GM12878 (cell line): ENCODE results near the gene LMTK3. TPM values are rescaled to one million over a fixed set of nuclear protein-coding genes. Genes with fewer than 3 reads are reported as not detected.

Experiments used
- ATAC-seq: fragments of 200-7000 bp; cut with Tn5 transposase; 3 replicates; pipeline ENCODE4 v1.9.1; 2020; ENCODE audit warnings: mild to moderate bottlenecking, moderate library complexity
- BruUV-seq: library from RNA; stranded (reverse); fragments of 400-500 nt; replicated peaks from 2 replicates; lab custom pipeline; 2021; lab: Mats Ljungman, UMichigan
- CTCF ChIA-PET: fragments of 300-600 bp; sonication (Branson Sonifier 250); formaldehyde crosslinking; extraction: SDS; loops from one replicate; lab custom pipeline; 2021; ENCODE audit warnings: inconsistent platforms; lab: Yijun Ruan, JAX
- POLR2A ChIA-PET: fragments of 350-600 bp; formaldehyde crosslinking; extraction: SDS; loops from one replicate; lab custom pipeline; 2021; ENCODE audit warnings: inconsistent platforms; lab: Charles Lee
- RAD21 ChIA-PET: fragments of 300-600 bp; sonication (Branson Sonifier 250); formaldehyde crosslinking; loops from one replicate; lab custom pipeline; 2023; ENCODE audit warnings: antibody characterized with exemption; ENCODE audit not compliant: unreplicated experiment; lab: Charles Lee
- SMC1A ChIA-PET: fragments of 300-600 bp; sonication (Branson Sonifier 250); formaldehyde crosslinking; loops from one replicate; lab custom pipeline; 2023; ENCODE audit not compliant: unreplicated experiment, uncharacterized antibody; lab: Charles Lee
- DNase-seq: peaks from one replicate; pipeline ENCODE4 v3.0.0-alpha.2; 2011; ENCODE audit warnings: low read depth, low spot score
- FAIRE-seq: peaks from 3 replicates; lab custom pipeline; 2011; peaks lifted over from hg19 to GRCh38; lab: Jason Lieb, UNC
- H2AFZ ChIP-seq: 2 replicates; pipeline ENCODE4 v1.6.0; 2011; ENCODE audit warnings: low read depth, low read length, control low read depth; ENCODE audit not compliant: control insufficient read depth
- H3K27ac ChIP-seq: 2 replicates; pipeline ENCODE4 v1.5.1; 2011; ENCODE audit warnings: control low read depth; ENCODE audit not compliant: control insufficient read depth, insufficient read depth
- H3K27me3 ChIP-seq, 2 experiments: replicated peaks in 1 of 2; 2 replicates each; pipeline versions ENCODE4 v1.6.0 to v1.6.1; 2011; ENCODE audit warnings: low read length in 1 of 2; ENCODE audit not compliant: control insufficient read depth in 2 of 2, insufficient read depth in 2 of 2
- H3K36me3 ChIP-seq, 2 experiments: 2 replicates each; pipeline ENCODE4 v1.5.1; 2011; ENCODE audit warnings: low read length in 1 of 2; ENCODE audit not compliant: control insufficient read depth in 2 of 2, insufficient read depth in 2 of 2
- H3K4me1 ChIP-seq: 2 replicates; pipeline ENCODE4 v1.6.1; 2011; ENCODE audit warnings: mild to moderate bottlenecking, low read length, moderate library complexity, mixed read lengths; ENCODE audit not compliant: control insufficient read depth, insufficient read depth
- H3K4me2 ChIP-seq: 2 replicates; pipeline ENCODE4 v1.6.0; 2011; ENCODE audit warnings: control low read depth; ENCODE audit not compliant: control insufficient read depth, insufficient read depth
- H3K4me3 ChIP-seq: fragments of 200-600 bp; sonication (generic); 2 replicates; pipeline ENCODE4 v1.5.1; 2016
- H3K79me2 ChIP-seq: 2 replicates; pipeline ENCODE4 v1.6.0; 2011; ENCODE audit warnings: low read length; ENCODE audit not compliant: control insufficient read depth, insufficient read depth
- H3K9ac ChIP-seq: 2 replicates; pipeline ENCODE4 v1.8.0; 2011; ENCODE audit warnings: low read length, control low read depth, mixed read lengths; ENCODE audit not compliant: control insufficient read depth, insufficient read depth
- H3K9me3 ChIP-seq: replicated peaks from 3 replicates; pipeline ENCODE4 v1.5.1; 2011; ENCODE audit warnings: mild to moderate bottlenecking, low read length; ENCODE audit not compliant: control insufficient read depth, insufficient read depth
- H4K20me1 ChIP-seq: 2 replicates; pipeline ENCODE4 v1.6.0; 2011; ENCODE audit not compliant: control insufficient read depth, insufficient read depth
- BCL11A ChIP-seq: IDR thresholded peaks from 2 replicates; pipeline ENCODE4 v1.6.1; 2011; ENCODE audit warnings: low read depth, low read length
- CBX5 ChIP-seq: sonication (generic); IDR thresholded peaks from 2 replicates; pipeline ENCODE4 v1.6.1; 2016; ENCODE audit warnings: low read depth, moderate library complexity, mild to moderate bottlenecking, inconsistent platforms
- MTA3 ChIP-seq: IDR thresholded peaks from 2 replicates; pipeline ENCODE4 v1.6.1; 2012; ENCODE audit warnings: low read length, inconsistent platforms, borderline replicate concordance
- MYB ChIP-seq: fragments of 150-350 bp; IDR thresholded peaks from 2 replicates; pipeline ENCODE4 v1.6.1; 2014; ENCODE audit warnings: mild to moderate bottlenecking, low read depth, low read length, borderline replicate concordance
- NBN ChIP-seq: fragments of 450-650 bp; IDR thresholded peaks from 2 replicates; pipeline ENCODE4 v1.6.1; 2016
- NFYB ChIP-seq: IDR thresholded peaks from 2 replicates; pipeline ENCODE4 v1.6.1; 2011; ENCODE audit warnings: low read depth, mild to moderate bottlenecking, low read length, improper control_type of control experiment, moderate library complexity; ENCODE audit not compliant: insufficient read depth
- NR2F1 ChIP-seq: fragments of 450-650 bp; conservative IDR thresholded peaks from 2 replicates; pipeline ENCODE4 v1.6.1; 2017; ENCODE audit warnings: mild to moderate bottlenecking
- PML ChIP-seq: IDR thresholded peaks from 2 replicates; pipeline ENCODE4 v1.6.1; 2012; ENCODE audit warnings: low read length, inconsistent platforms
- POLR2AphosphoS2 ChIP-seq: IDR thresholded peaks from 2 replicates; pipeline ENCODE4 v1.6.1; 2011; ENCODE audit warnings: low read depth, mild to moderate bottlenecking, low read length, improper control_type of control experiment, moderate library complexity
- RFX5 ChIP-seq: IDR thresholded peaks from 2 replicates; pipeline ENCODE4 v1.6.1; 2011; ENCODE audit warnings: low read depth, low read length, improper control_type of control experiment
- SREBF1 ChIP-seq: IDR thresholded peaks from 2 replicates; pipeline ENCODE4 v1.6.1; 2012; ENCODE audit warnings: mild to moderate bottlenecking, low read length
- WRNIP1 ChIP-seq: IDR thresholded peaks from 2 replicates; pipeline ENCODE4 v1.6.1; 2011; ENCODE audit warnings: low read depth, low read length, improper control_type of control experiment, borderline replicate concordance
- YBX1 ChIP-seq: fragments of 450-650 bp; IDR thresholded peaks from 2 replicates; pipeline ENCODE4 v1.6.1; 2016; ENCODE audit warnings: antibody characterized with exemption
- ZNF384 ChIP-seq: IDR thresholded peaks from 2 replicates; pipeline ENCODE4 v1.6.1; 2012; ENCODE audit warnings: low read depth, mild to moderate bottlenecking, low read length, improper control_type of control experiment, borderline replicate concordance
- WGBS: methylation state at CpG from one replicate; pipeline ENCODE4 v1.1.6; 2016; ENCODE audit warnings: low lambda C conversion rate; ENCODE audit not compliant: insufficient replicate concordance, insufficient coverage; ENCODE audit errors: missing lambda C conversion rate; 5-methylcytosine and 5-hydroxymethylcytosine counted together
- in situ Hi-C: fragments of 300-500 bp; cut with MboI; formaldehyde crosslinking; loops from 9 replicates; pipeline ENCODE4 v1.14.3; 2018; ENCODE audit warnings: mixed read lengths
- intact Hi-C: fragments of 100-400 bp; cut with micrococcal nuclease; formaldehyde crosslinking; loops from one replicate; pipeline ENCODE4 v1.14.2; 2022; ENCODE audit not compliant: unreplicated experiment
- polyA plus RNA-seq, 11 experiments: library from polyadenylated mRNA; depleted of rRNA in 4 of 11; unstranded in 6 of 11; stranded (reverse) in 5 of 11; fragments of >200 nt; fragmentation: Nextera tagmentation in 4 of 11; fragmentation: Illumina TruSeq in 1 of 11; extraction: Ambion mirVana in 4 of 11; extraction: Trizol in 1 of 11; gene quantifications; 1 replicate in 1 of 11; 2 replicates in 10 of 11; pipeline versions ENCODE4 v1.2.1 to v1.2.3, GENCODE V29; 2011 to 2016; ENCODE audit warnings: inconsistent platforms in 2 of 11, missing spikeins in 2 of 11, low read depth in 1 of 11
- total RNA-seq, 4 experiments: library from RNA; depleted of rRNA in 3 of 4; stranded (reverse); fragments of >200 nt in 3 of 4; fragmentation: Illumina TruSeq in 1 of 4; extraction: Trizol in 1 of 4; gene quantifications; 2 replicates each; pipeline versions ENCODE4 v1.2.1 to v1.2.3, GENCODE V29; 2013 to 2021
- TF ChIP-seq, protein P1 (sequence below): fragments of 450-650 bp; IDR thresholded peaks from 2 replicates; pipeline ENCODE4 v1.6.1; 2017; ENCODE audit warnings: antibody characterized with exemption, mild to moderate bottlenecking, moderate library complexity
- TF ChIP-seq, protein P2 (sequence below): fragments of 450-650 bp; IDR thresholded peaks from 2 replicates; pipeline ENCODE4 v1.6.1; 2014; ENCODE audit warnings: mild to moderate bottlenecking
- TF ChIP-seq, protein P3 (sequence below): fragments of 450-650 bp; IDR thresholded peaks from 2 replicates; pipeline ENCODE4 v1.6.1; 2018; ENCODE audit warnings: mild to moderate bottlenecking, low read depth, moderate library complexity; ENCODE audit not compliant: partially characterized antibody

Gene LMTK3
- total and polyA plus RNA-seq, 10 of the 15 experiments (the other 5 are each of a cell fraction or from before 2014, with no cell fraction given), result under 0.01 to 0.28 (median 0.04) TPM; not detected in 3

DNA sequence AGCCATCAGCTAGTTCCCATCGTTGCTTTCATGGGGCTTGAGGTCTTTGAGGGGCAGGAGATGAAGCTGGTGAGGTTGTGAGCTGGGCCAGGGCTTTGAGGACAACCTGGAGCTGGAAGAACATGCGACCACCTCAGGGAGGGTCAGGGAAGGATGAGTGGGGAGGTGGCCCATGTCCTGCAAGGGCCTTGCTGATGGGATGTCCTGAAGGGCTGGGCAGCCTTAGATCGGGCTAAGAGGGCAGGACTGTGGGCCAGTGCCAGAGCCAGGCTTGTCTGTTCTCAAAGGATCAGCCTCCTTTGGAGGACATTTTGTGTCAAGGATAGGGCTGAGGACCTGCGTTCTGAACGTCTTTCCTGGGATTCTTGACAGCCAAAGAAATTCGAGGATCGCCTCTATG lies 31.9 kb downstream of the LMTK3 start (continued):
- TF ChIP-seq, protein P1, sequence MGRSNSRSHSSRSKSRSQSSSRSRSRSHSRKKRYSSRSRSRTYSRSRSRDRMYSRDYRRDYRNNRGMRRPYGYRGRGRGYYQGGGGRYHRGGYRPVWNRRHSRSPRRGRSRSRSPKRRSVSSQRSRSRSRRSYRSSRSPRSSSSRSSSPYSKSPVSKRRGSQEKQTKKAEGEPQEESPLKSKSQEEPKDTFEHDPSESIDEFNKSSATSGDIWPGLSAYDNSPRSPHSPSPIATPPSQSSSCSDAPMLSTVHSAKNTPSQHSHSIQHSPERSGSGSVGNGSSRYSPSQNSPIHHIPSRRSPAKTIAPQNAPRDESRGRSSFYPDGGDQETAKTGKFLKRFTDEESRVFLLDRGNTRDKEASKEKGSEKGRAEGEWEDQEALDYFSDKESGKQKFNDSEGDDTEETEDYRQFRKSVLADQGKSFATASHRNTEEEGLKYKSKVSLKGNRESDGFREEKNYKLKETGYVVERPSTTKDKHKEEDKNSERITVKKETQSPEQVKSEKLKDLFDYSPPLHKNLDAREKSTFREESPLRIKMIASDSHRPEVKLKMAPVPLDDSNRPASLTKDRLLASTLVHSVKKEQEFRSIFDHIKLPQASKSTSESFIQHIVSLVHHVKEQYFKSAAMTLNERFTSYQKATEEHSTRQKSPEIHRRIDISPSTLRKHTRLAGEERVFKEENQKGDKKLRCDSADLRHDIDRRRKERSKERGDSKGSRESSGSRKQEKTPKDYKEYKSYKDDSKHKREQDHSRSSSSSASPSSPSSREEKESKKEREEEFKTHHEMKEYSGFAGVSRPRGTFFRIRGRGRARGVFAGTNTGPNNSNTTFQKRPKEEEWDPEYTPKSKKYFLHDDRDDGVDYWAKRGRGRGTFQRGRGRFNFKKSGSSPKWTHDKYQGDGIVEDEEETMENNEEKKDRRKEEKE, result no peak

DNA sequence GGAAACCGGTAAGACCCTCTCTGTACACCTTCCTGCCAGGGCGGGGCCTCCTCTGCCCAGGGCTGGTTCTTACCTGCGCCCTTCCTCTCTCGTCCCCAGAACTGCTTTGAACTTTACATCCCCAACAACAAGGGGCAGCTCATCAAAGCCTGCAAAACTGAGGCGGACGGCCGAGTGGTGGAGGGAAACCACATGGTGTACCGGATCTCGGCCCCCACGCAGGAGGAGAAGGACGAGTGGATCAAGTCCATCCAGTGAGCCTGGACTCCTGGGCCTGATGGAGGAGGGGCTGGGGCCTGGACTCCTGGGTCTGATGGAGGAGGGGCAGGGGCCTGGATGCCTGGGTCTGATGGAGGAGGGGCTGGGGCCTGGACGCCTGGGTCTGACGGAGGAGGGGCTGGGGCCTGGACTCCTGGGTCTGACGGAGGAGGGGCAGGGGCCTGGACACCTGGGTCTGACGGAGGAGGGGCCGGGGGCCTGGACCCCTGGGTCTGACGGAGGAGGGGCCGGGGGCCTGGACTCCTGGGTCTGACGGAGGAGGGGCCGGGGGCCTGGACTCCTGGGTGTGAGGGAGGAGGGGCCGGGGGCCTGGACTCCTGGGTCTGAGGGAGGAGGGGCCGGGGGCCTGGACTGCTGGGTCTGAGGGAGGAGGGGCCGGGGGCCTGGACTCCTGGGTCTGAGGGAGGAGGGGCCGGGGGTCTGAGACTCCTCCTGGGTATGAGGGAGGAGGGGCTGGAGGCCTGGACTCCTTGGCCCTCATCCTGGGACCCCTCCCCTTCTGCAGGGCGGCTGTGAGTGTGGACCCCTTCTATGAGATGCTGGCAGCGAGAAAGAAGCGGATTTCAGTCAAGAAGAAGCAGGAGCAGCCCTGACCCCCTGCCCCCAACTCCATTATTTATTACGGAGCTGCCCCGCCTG lies 33.0 kb downstream of the LMTK3 start:
- in situ Hi-C loops, result no loop called here
- RAD21 ChIA-PET, result no interaction called here
- TF ChIP-seq ZNF384, result no peak
- no peak for TF ChIP-seq SREBF1
- TF ChIP-seq, protein P2, sequence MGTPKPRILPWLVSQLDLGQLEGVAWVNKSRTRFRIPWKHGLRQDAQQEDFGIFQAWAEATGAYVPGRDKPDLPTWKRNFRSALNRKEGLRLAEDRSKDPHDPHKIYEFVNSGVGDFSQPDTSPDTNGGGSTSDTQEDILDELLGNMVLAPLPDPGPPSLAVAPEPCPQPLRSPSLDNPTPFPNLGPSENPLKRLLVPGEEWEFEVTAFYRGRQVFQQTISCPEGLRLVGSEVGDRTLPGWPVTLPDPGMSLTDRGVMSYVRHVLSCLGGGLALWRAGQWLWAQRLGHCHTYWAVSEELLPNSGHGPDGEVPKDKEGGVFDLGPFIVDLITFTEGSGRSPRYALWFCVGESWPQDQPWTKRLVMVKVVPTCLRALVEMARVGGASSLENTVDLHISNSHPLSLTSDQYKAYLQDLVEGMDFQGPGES, result no peak
- TF ChIP-seq MYB, result no peak
- no peak for TF ChIP-seq BCL11A
- TF ChIP-seq WRNIP1, result no peak
- no peak for TF ChIP-seq RFX5
- no peak for TF ChIP-seq NR2F1
- TF ChIP-seq NBN, result no peak
- TF ChIP-seq NFYB, result no peak
- TF ChIP-seq, protein P3, sequence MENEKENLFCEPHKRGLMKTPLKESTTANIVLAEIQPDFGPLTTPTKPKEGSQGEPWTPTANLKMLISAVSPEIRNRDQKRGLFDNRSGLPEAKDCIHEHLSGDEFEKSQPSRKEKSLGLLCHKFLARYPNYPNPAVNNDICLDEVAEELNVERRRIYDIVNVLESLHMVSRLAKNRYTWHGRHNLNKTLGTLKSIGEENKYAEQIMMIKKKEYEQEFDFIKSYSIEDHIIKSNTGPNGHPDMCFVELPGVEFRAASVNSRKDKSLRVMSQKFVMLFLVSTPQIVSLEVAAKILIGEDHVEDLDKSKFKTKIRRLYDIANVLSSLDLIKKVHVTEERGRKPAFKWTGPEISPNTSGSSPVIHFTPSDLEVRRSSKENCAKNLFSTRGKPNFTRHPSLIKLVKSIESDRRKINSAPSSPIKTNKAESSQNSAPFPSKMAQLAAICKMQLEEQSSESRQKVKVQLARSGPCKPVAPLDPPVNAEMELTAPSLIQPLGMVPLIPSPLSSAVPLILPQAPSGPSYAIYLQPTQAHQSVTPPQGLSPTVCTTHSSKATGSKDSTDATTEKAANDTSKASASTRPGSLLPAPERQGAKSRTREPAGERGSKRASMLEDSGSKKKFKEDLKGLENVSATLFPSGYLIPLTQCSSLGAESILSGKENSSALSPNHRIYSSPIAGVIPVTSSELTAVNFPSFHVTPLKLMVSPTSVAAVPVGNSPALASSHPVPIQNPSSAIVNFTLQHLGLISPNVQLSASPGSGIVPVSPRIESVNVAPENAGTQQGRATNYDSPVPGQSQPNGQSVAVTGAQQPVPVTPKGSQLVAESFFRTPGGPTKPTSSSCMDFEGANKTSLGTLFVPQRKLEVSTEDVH, result no peak
- TF ChIP-seq POLR2AphosphoS2, result no peak
- TF ChIP-seq CBX5, result no peak
- TF ChIP-seq PML, result no peak
- no peak for TF ChIP-seq MTA3
- TF ChIP-seq YBX1, result no peak

More for the DNA sequence above, 33.0 kb downstream of the LMTK3 start:
- ChIA-PET SMC1A (no interaction called here), POLR2A (no interaction called here), CTCF (interaction anchor here (1.9 kb wide), 1 partner anchor 11 kb away, joined by 6 read pairs; no protein-coding TSS in a partner anchor)
- Histone ChIP-seq H3K4me3 (no peak overlapping the region), H3K4me1 (no peaks in the 10 kb centered on the region), H3K4me2 (no peak overlapping the region), H3K27me3 (no peaks in the 10 kb centered on the region), H3K36me3 (peaks cover 3 to 4% of the 10 kb centered on the region in 2 experiments; a peak in 3 of 4 replicates), H3K27ac (no peak overlapping the region), H3K9ac (no peak overlapping the region), H4K20me1 (no peaks in the 10 kb centered on the region), H3K79me2 (no peaks in the 10 kb centered on the region), H2AFZ (no peak overlapping the region), H3K9me3 (no peaks in the 10 kb centered on the region)
- no peak for FAIRE-seq
- no TSS peak for BruUV-seq
- ATAC-seq, result no peak
- DNase-seq, result no peak
- intact Hi-C loops, result no loop called here
- WGBS, result 90% methylated on average over 17 of the region's 29 CpGs
